H1 (cell line): ENCODE measurements around the gene PABPC1L. TPM values are rescaled to one million over a fixed set of nuclear protein-coding genes. Genes with fewer than 3 reads are reported as not detected.

Experiments used
- CTCF ChIA-PET: fragments of 300-600 bp; sonication (Branson Sonifier 250); formaldehyde crosslinking; loops from one replicate; lab custom pipeline; 2021; ENCODE audit not compliant: partially characterized antibody; lab: Charles Lee
- POLR2A ChIA-PET: fragments of 300-600 bp; sonication (Branson Sonifier 250); formaldehyde crosslinking; loops from one replicate; lab custom pipeline; 2021; ENCODE audit warnings: inconsistent platforms; ENCODE audit not compliant: partially characterized antibody; lab: Charles Lee
- DNase-seq, 2 experiments: peaks; one replicate each; pipeline versions ENCODE4 v3.0.0 to v3.0.0-alpha.2; 2010 to 2022; ENCODE audit warnings: low spot score in 2 of 2, low read depth in 1 of 2, mixed read lengths in 1 of 2
- FAIRE-seq: peaks from 2 replicates; lab custom pipeline; 2011; peaks lifted over from hg19 to GRCh38; lab: Jason Lieb, UNC
- H2AFZ ChIP-seq: 2 replicates; pipeline ENCODE4 v1.8.1; 2012; ENCODE audit warnings: low read length, inconsistent platforms
- H2AK5ac ChIP-seq: 2 replicates; pipeline ENCODE4 v1.6.1; 2013; ENCODE audit warnings: low read depth, low read length
- H2BK120ac ChIP-seq: replicated peaks from 2 replicates; pipeline ENCODE3; 2013; ENCODE audit warnings: low read depth, low read length, inconsistent platforms
- H2BK12ac ChIP-seq: 2 replicates; pipeline ENCODE4 v1.6.1; 2013; ENCODE audit warnings: low read depth, low read length
- H2BK15ac ChIP-seq: 2 replicates; pipeline ENCODE4 v1.6.1; 2013; ENCODE audit warnings: low read length
- H2BK20ac ChIP-seq: 2 replicates; pipeline ENCODE4 v1.6.1; 2013; ENCODE audit warnings: low read length
- H2BK5ac ChIP-seq: 2 replicates; pipeline ENCODE4 v1.6.1; 2013; ENCODE audit warnings: low read depth, low read length
- H3K14ac ChIP-seq: 2 replicates; pipeline ENCODE4 v1.6.1; 2013; ENCODE audit warnings: inconsistent platforms; ENCODE audit not compliant: insufficient read length
- H3K18ac ChIP-seq: 2 replicates; pipeline ENCODE4 v1.6.1; 2013; ENCODE audit warnings: low read length; ENCODE audit errors: extremely low read depth
- H3K23ac ChIP-seq: 2 replicates; pipeline ENCODE4 v1.6.1; 2013; ENCODE audit warnings: inconsistent platforms; ENCODE audit not compliant: insufficient read length
- H3K23me2 ChIP-seq: 2 replicates; pipeline ENCODE4 v1.6.1; 2013; ENCODE audit warnings: low read depth, low read length
- H3K27ac ChIP-seq: 2 replicates; pipeline ENCODE4 v1.6.1; 2011; ENCODE audit warnings: low read depth, low read length, inconsistent platforms
- H3K27me3 ChIP-seq, 4 experiments: replicated peaks in 1 of 4; 1 replicate in 1 of 4; 2 replicates in 3 of 4; pipeline versions ENCODE4 v1.6.1 to v1.8.1; 2011 to 2013; ENCODE audit warnings: low read length in 3 of 4, mild to moderate bottlenecking in 3 of 4, inconsistent platforms in 2 of 4, mixed read lengths in 2 of 4, moderate library complexity in 1 of 4; ENCODE audit not compliant: control insufficient read depth in 3 of 4, insufficient read depth in 3 of 4; ENCODE audit errors: extremely low read depth in 1 of 4
- H3K36me3 ChIP-seq, 4 experiments: 2 replicates each; pipeline versions ENCODE4 v1.6.1 to v1.8.1; 2011 to 2013; ENCODE audit warnings: mild to moderate bottlenecking in 4 of 4, low read length in 3 of 4, moderate library complexity in 2 of 4, control low read depth in 1 of 4, inconsistent platforms in 1 of 4; ENCODE audit not compliant: insufficient read depth in 4 of 4, control insufficient read depth in 2 of 4
- H3K4ac ChIP-seq: replicated peaks from 2 replicates; pipeline ENCODE3; 2013; ENCODE audit warnings: low read length, low read depth, mixed read lengths, inconsistent platforms; ENCODE audit not compliant: insufficient read length
- H3K4me1 ChIP-seq, 4 experiments: replicated peaks in 1 of 4; 1 replicate in 1 of 4; 2 replicates in 3 of 4; pipeline versions ENCODE4 v1.6.1 to v1.8.1; 2011 to 2013; ENCODE audit warnings: low read length in 3 of 4, inconsistent platforms in 2 of 4, mixed read lengths in 1 of 4; ENCODE audit not compliant: insufficient read depth in 4 of 4, control insufficient read depth in 3 of 4
- H3K4me2 ChIP-seq, 2 experiments: 2 replicates each; pipeline versions ENCODE4 v1.6.1 to v1.8.1; 2011 to 2013; ENCODE audit warnings: low read depth in 2 of 2, low read length in 2 of 2, control low read depth in 1 of 2, inconsistent platforms in 1 of 2, mild to moderate bottlenecking in 1 of 2; ENCODE audit not compliant: insufficient read depth in 1 of 2
- H3K4me3 ChIP-seq, 4 experiments: fragments of 200-600, 300-600 bp in 1 of 4; sonication (generic), shearing (Covaris generic), sonication (Bioruptor Twin) in 1 of 4; 2 replicates each; pipeline versions ENCODE4 v1.5.1 to v1.8.1; 2011 to 2016; ENCODE audit warnings: low read length in 4 of 4, low read depth in 3 of 4, control low read depth in 2 of 4, inconsistent platforms in 2 of 4, mild to moderate bottlenecking in 2 of 4, mixed read lengths in 1 of 4, moderate library complexity in 1 of 4; ENCODE audit not compliant: insufficient read depth in 2 of 4; ENCODE audit errors: extremely low read depth in 1 of 4
- H3K56ac ChIP-seq: replicated peaks from 2 replicates; pipeline ENCODE3; 2013; ENCODE audit warnings: low read depth, mild to moderate bottlenecking, mixed read lengths, low read length, inconsistent platforms; ENCODE audit not compliant: insufficient read length
- H3K79me1 ChIP-seq: 2 replicates; pipeline ENCODE4 v1.6.1; 2013; ENCODE audit warnings: low read depth, low read length, control low read depth
- H3K79me2 ChIP-seq, 2 experiments: 2 replicates each; pipeline versions ENCODE4 v1.6.1 to v1.8.1; 2012 to 2013; ENCODE audit warnings: low read length in 2 of 2, mild to moderate bottlenecking in 2 of 2, inconsistent platforms in 1 of 2; ENCODE audit not compliant: insufficient read depth in 2 of 2, control insufficient read depth in 1 of 2
- H3K9ac ChIP-seq, 4 experiments: replicated peaks in 1 of 4; 1 replicate in 1 of 4; 2 replicates in 3 of 4; pipeline versions ENCODE4 v1.6.1 to v1.8.1; 2011 to 2013; ENCODE audit warnings: low read depth in 3 of 4, low read length in 3 of 4, control low read depth in 2 of 4, mild to moderate bottlenecking in 2 of 4, moderate library complexity in 2 of 4, inconsistent platforms in 1 of 4; ENCODE audit errors: extremely low read depth in 1 of 4
- H3K9me3 ChIP-seq, 2 experiments: 2 replicates each; pipeline versions ENCODE4 v1.6.1 to v1.8.1; 2012 to 2013; ENCODE audit warnings: mild to moderate bottlenecking in 2 of 2, moderate library complexity in 2 of 2, control low read depth in 1 of 2, inconsistent platforms in 1 of 2, low read depth in 1 of 2, low read length in 1 of 2, mixed read lengths in 1 of 2; ENCODE audit not compliant: insufficient read depth in 2 of 2
- H4K20me1 ChIP-seq, 2 experiments: replicated peaks in 1 of 2; 2 replicates each; pipeline versions ENCODE3 to v1.8.1; 2011 to 2013; ENCODE audit warnings: inconsistent platforms in 2 of 2, low read length in 2 of 2, mild to moderate bottlenecking in 1 of 2; ENCODE audit not compliant: insufficient read depth in 2 of 2, control insufficient read depth in 1 of 2
- H4K5ac ChIP-seq: 2 replicates; pipeline ENCODE4 v1.6.1; 2013; ENCODE audit warnings: low read length, low read depth, mixed read lengths, inconsistent platforms; ENCODE audit not compliant: insufficient read length
- H4K8ac ChIP-seq: 2 replicates; pipeline ENCODE4 v1.8.0; 2013; ENCODE audit warnings: mild to moderate bottlenecking, moderate library complexity, low read length, inconsistent platforms; ENCODE audit not compliant: insufficient read depth; ENCODE audit errors: extremely low read depth
- H4K91ac ChIP-seq: replicated peaks from 2 replicates; pipeline ENCODE3; 2013; ENCODE audit warnings: low read length, mixed read lengths, inconsistent platforms; ENCODE audit not compliant: insufficient read length
- HDAC6 ChIP-seq: IDR thresholded peaks from one replicate; pipeline ENCODE4 v1.7.1; 2012; ENCODE audit warnings: low read depth, mild to moderate bottlenecking, inconsistent platforms, low read length, moderate library complexity
- RFX5 ChIP-seq: IDR thresholded peaks from 2 replicates; pipeline ENCODE4 v1.6.1; 2011; ENCODE audit warnings: low read depth, low read length, improper control_type of control experiment, borderline replicate concordance
- WGBS, 2 experiments: shearing (Covaris generic) in 1 of 2; methylation state at CpG; one replicate each; pipeline versions ENCODE4 v1.1.6 to v1.1.7; 2013 to 2015; ENCODE audit warnings: low lambda C conversion rate in 2 of 2, mixed read lengths in 2 of 2, inconsistent platforms in 1 of 2, low coverage in 1 of 2, missing lambda C conversion rate in 1 of 2; ENCODE audit not compliant: insufficient replicate concordance in 2 of 2, insufficient coverage in 1 of 2, insufficient read length in 1 of 2; ENCODE audit errors: extremely low coverage in 1 of 2, missing lambda C conversion rate in 1 of 2; 5-methylcytosine and 5-hydroxymethylcytosine counted together
- polyA plus RNA-seq, 7 experiments: library from polyadenylated mRNA; depleted of rRNA in 3 of 7; stranded (reverse) in 5 of 7; unstranded in 2 of 7; fragments of >200 nt in 5 of 7; fragments of 200-250 nt in 2 of 7; gene quantifications; 1 replicate in 5 of 7; 2 replicates in 1 of 7; 4 replicates in 1 of 7; pipeline versions ENCODE4 v1.2.1 to v1.2.3, GENCODE V29; 2011 to 2013; ENCODE audit warnings: missing spikeins in 2 of 7, mixed read lengths in 2 of 7
- total RNA-seq: library from RNA; stranded (reverse); fragmentation: NEBNext Ultra II Directional; extraction: Animal tissue kit (Norgen Biotek cat#: 25700); gene quantifications from 2 replicates; pipeline ENCODE4 v1.2.1, GENCODE V29; 2021

PABPC1L gene
- total and polyA plus RNA-seq, 2 of the 8 experiments (the other 6 are each of a cell fraction or from before 2014, with no cell fraction given), result 61.1 to 108 TPM

- Histone ChIP-seq H2BK120ac (no peak overlapping the region), H3K23me2 (no peaks in the 10 kb centered on the region), H3K14ac (no peak overlapping the region), H3K56ac (no peak overlapping the region), H3K36me3 (no peaks in the 10 kb centered on the region; a peak in 1 of 8 replicates), H3K4ac (no peak overlapping the region), H4K8ac (no peak overlapping the region), H3K23ac (no peak overlapping the region), H3K4me2 (no peak overlapping the region), H2BK12ac (no peak overlapping the region), H3K27ac (no peak overlapping the region), H3K27me3 (no peaks in the 10 kb centered on the region), H4K20me1 (peaks cover 13 to 26% of the 10 kb centered on the region in 2 experiments), H4K5ac (no peak overlapping the region), H2AFZ (no peak overlapping the region), H3K79me1 (peaks cover 14% of the 10 kb centered on the region), H3K9me3 (no peaks in the 10 kb centered on the region), H2BK5ac (no peak overlapping the region), H3K4me1 (no peaks in the 10 kb centered on the region), H4K91ac (no peak overlapping the region), H2BK20ac (no peak overlapping the region), H3K18ac (no peak overlapping the region), H3K9ac (no peak overlapping the region), H2AK5ac (no peak overlapping the region), H3K4me3 (no peak overlapping the region), H3K79me2 (peaks cover 25 to 98% of the 10 kb centered on the region in 2 experiments), H2BK15ac (no peak overlapping the region)
- DNase-seq (no peak), FAIRE-seq (no peak)
- ChIA-PET CTCF (interaction anchor here (0.6 kb wide), 1 partner anchor 28 kb away, joined by 3 read pairs; no protein-coding TSS in a partner anchor), POLR2A (interaction anchor here (1.4 to 6.6 kb wide), 3 partner anchors 9 to 14 kb away, joined by 3 to 38 read pairs (median 6); partner anchors contain the start of genes PABPC1L and YWHAB)
- WGBS, 2 experiments, result 90% methylated on average over 2 of the region's 2 CpGs; no CpG with 5 or more reads in 1 of the 2 experiments
- TF ChIP-seq RFX5 (no peak), HDAC6 (no peak)
Observed at GRCh38 chr20:44894959-44895358, 14.9 kb upstream of the PABPC1L start.
